Measurements from ENCODE around the gene APLF. TPM values are rescaled to one million over a fixed set of nuclear protein-coding genes. Genes with fewer than 3 reads are reported as not detected.

Gene APLF
- polyA plus RNA-seq, 2 of the 4 experiments (the other 2 are of a cell fraction): 1.5 to 2.8 TPM

GRCh38 chr2:68428746-68429145 is 38.6 kb upstream of the APLF start:
- Histone ChIP-seq H3K4me3 (no peak overlapping the region), H3K9me3 (no peaks in the 10 kb centered on the region), H3K4me1 (peaks cover 16% of the 10 kb centered on the region; the same call in 2 of the 3 replicates), H3K27ac (no peak overlapping the region; a peak in 1 of 6 replicates), H3K4me2 (no peak overlapping the region)
- no peak for DNase-seq (ENCODE audit: low read depth in 1 of 2, low spot score in 1 of 2)
- no peak for ATAC-seq
- CTCF ChIA-PET: interaction anchor here (1.1 to 8.1 kb wide), 5 partner anchors 13 to 67 kb away, joined by 3 to 83 read pairs (median 4); partner anchors contain the start of gene PLEK
- POLR2A ChIA-PET: no interaction called here
- TF ChIP-seq USF2 (IDR thresholded peaks at IDR 0.05): no peak
- no peak for TF ChIP-seq FOSL2 (IDR thresholded peaks at IDR 0.05)
- TF ChIP-seq FOSL2 (CRISPR knock-in tag; IDR thresholded peaks at IDR 0.05): no peak
- no peak for TF ChIP-seq EHF (CRISPR knock-in tag; IDR thresholded peaks at IDR 0.05)
- no peak for TF ChIP-seq PHF8 (IDR thresholded peaks at IDR 0.05; ENCODE audit: borderline replicate concordance, low read depth)
- TF ChIP-seq CEBPB (IDR thresholded peaks at IDR 0.05): no peak
- no peak for TF ChIP-seq GATA3 (IDR thresholded peaks at IDR 0.05; ENCODE audit: borderline replicate concordance)
- TF ChIP-seq TFCP2L1 (CRISPR knock-in tag; IDR thresholded peaks at IDR 0.05): no peak
- TF ChIP-seq PBX3 (IDR thresholded peaks at IDR 0.05): no peak
- no peak for TF ChIP-seq CBX8 (IDR thresholded peaks at IDR 0.05)
- TF ChIP-seq POLR2AphosphoS2 (conservative IDR thresholded peaks at IDR 0.05; ENCODE audit: low read length): no peak
- no peak for TF ChIP-seq NFE2L2 (conservative IDR thresholded peaks at IDR 0.05; ENCODE audit: low read length)
- TF ChIP-seq SREBF2 (IDR thresholded peaks at IDR 0.05): no peak
- TF ChIP-seq RFX5 (IDR thresholded peaks at IDR 0.05): no peak
- TF ChIP-seq JUN (IDR thresholded peaks at IDR 0.05): no peak
- no peak for TF ChIP-seq MYC (IDR thresholded peaks at IDR 0.05; ENCODE audit: borderline replicate concordance, low read length)
- no peak for TF ChIP-seq ZNF302 (CRISPR knock-in tag; IDR thresholded peaks at IDR 0.05)
- TF ChIP-seq CBX2 (IDR thresholded peaks at IDR 0.05; ENCODE audit: borderline replicate concordance, low read depth): no peak
- TF ChIP-seq FOXS1 (CRISPR knock-in tag; IDR thresholded peaks at IDR 0.05): no peak
- TF ChIP-seq HMGXB4 (CRISPR knock-in tag; IDR thresholded peaks at IDR 0.05; ENCODE audit: borderline replicate concordance): no peak
- TF ChIP-seq CHD2 (IDR thresholded peaks at IDR 0.05; ENCODE audit: low read length, partially characterized antibody): no peak
- 84% methylated on average over 1 of the region's 1 CpG for WGBS (ENCODE audit: missing lambda C conversion rate)
- FAIRE-seq: no peak

GRCh38 chr2:68429311-68429826 is 38.0 kb upstream of the APLF start:
- no peak for ATAC-seq
- Histone ChIP-seq H3K4me3 (no peak overlapping the region), H3K4me2 (no peak overlapping the region), H3K27ac (no peak overlapping the region), H3K9me3 (no peaks in the 10 kb centered on the region), H3K4me1 (peaks cover 16% of the 10 kb centered on the region; the same call in 2 of the 3 replicates)
- ChIA-PET CTCF (interaction anchor here (1.1 to 8.1 kb wide), 4 partner anchors 13 to 68 kb away, joined by 4 to 83 read pairs (median 4); no protein-coding TSS in a partner anchor), POLR2A (no interaction called here)
- TF ChIP-seq JUN (IDR thresholded peaks at IDR 0.05) (no peak), JUNB (IDR thresholded peaks at IDR 0.05) (no peak), CEBPB (IDR thresholded peaks at IDR 0.05) (0 out of 4 replicates have a peak, but pooled peaks of 1 of the 2 experiments have one; percentile 4), EHMT2 (IDR thresholded peaks at IDR 0.05; ENCODE audit: low read depth) (no peak)
- no peak for FAIRE-seq
- 78% methylated on average over 7 of the region's 7 CpGs for WGBS (ENCODE audit: missing lambda C conversion rate)
- no peak for DNase-seq (ENCODE audit: low read depth in 1 of 2, low spot score in 1 of 2)

Measured in A549 (cell line).